ENCODE measurements around the gene E2F4. TPM values are rescaled to one million over a fixed set of nuclear protein-coding genes. Genes with fewer than 3 reads are reported as not detected.
A peak's percentile ranks its signal among the peaks of the same experiment; 100 is the strongest.

The E2F4 gene
- total and polyA plus RNA-seq, 9 of the 15 experiments (the other 6 are each of a cell fraction or from before 2014, with no cell fraction given) = 9.7 to 139 (median 106) TPM

DNA sequence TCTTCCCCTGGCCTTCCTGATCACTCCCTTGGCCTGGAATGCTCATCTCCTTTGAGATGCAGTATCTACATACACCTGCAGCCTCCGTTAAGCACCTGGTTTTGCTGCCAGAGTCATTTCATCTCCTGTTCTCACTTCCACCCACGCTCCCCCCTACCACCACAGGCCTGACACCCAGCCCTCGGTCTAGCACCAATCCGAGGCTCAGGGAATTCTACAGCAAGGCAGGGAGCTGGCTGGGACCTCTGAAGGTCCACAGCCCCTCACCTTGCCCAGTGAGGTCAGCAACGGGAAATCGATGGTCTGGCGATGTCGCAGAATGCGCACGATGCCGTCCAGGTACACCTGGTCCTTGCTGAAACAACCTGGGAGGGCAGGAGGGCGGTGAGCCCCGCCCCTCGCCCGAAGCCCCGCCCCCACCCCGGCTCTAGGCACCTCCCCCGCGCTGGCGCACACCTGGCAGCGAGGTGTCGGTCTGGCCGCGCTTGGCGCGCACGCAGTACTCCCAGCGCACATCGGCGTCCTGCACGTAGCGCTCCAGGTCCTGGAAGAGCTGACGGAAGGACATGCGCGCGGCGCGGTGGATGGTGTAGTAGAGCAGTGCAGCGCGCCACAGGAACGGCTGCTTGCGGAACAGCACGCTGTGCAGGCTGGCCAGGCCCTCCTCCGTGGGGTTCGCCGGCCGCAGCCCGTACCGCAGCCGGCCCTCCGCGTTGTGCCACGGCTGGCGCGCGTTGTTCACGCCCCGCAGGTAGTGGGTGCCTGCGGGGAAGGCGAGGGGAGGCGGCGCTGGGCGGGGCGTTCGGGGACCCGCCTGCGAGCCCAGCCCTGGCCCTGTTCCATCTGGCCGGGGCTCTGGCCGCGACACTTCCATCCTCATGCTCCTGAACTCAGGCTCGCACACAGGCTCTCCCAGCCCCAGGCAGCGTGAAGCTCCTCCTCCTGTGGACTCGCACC is 13.9 kb upstream of the E2F4 start (continued):
- TF ChIP-seq RERE (CRISPR knock-in tag; IDR thresholded peaks at IDR 0.05; ENCODE audit: borderline replicate concordance) (no peak), HNRNPL (IDR thresholded peaks at IDR 0.05; ENCODE audit: low read depth, low read length) (peak; percentile 16; the same call in 1 of the 2 replicates), HMGN3 (IDR thresholded peaks at IDR 0.05; ENCODE audit: borderline replicate concordance, extremely low read depth, insufficient read length, low read depth, low read length) (peak; percentile 60), NRF1 (conservative IDR thresholded peaks at IDR 0.05 in 1 of 2, IDR thresholded peaks at IDR 0.05 in 1 of 2) (peak; percentile 72 to 78), TFAP4 (CRISPR knock-in tag; IDR thresholded peaks at IDR 0.05; ENCODE audit: borderline replicate concordance) (peak; percentile 20; the same call in 1 of the 2 replicates), PHTF2 (CRISPR knock-in tag; IDR thresholded peaks at IDR 0.05) (no peak), CHCHD3 (CRISPR knock-in tag; IDR thresholded peaks at IDR 0.05) (no peak), ZNF23 (CRISPR knock-in tag; IDR thresholded peaks at IDR 0.05) (no peak), CEBPG (CRISPR knock-in tag; IDR thresholded peaks at IDR 0.05) (0 out of 2 replicates have a peak, but pooled peaks have one; percentile 6), CEBPG (tag; conservative IDR thresholded peaks at IDR 0.05 in 1 of 2, IDR thresholded peaks at IDR 0.05 in 1 of 2) (no peak), TGIF2 (CRISPR knock-in tag; IDR thresholded peaks at IDR 0.05) (no peak), ZFPM2 (CRISPR knock-in tag; IDR thresholded peaks at IDR 0.05) (no peak), VEZF1 (CRISPR knock-in tag; IDR thresholded peaks at IDR 0.05) (peak; percentile 13; the same call in 1 of the 2 replicates)
- TF ChIP-seq, protein P1, sequence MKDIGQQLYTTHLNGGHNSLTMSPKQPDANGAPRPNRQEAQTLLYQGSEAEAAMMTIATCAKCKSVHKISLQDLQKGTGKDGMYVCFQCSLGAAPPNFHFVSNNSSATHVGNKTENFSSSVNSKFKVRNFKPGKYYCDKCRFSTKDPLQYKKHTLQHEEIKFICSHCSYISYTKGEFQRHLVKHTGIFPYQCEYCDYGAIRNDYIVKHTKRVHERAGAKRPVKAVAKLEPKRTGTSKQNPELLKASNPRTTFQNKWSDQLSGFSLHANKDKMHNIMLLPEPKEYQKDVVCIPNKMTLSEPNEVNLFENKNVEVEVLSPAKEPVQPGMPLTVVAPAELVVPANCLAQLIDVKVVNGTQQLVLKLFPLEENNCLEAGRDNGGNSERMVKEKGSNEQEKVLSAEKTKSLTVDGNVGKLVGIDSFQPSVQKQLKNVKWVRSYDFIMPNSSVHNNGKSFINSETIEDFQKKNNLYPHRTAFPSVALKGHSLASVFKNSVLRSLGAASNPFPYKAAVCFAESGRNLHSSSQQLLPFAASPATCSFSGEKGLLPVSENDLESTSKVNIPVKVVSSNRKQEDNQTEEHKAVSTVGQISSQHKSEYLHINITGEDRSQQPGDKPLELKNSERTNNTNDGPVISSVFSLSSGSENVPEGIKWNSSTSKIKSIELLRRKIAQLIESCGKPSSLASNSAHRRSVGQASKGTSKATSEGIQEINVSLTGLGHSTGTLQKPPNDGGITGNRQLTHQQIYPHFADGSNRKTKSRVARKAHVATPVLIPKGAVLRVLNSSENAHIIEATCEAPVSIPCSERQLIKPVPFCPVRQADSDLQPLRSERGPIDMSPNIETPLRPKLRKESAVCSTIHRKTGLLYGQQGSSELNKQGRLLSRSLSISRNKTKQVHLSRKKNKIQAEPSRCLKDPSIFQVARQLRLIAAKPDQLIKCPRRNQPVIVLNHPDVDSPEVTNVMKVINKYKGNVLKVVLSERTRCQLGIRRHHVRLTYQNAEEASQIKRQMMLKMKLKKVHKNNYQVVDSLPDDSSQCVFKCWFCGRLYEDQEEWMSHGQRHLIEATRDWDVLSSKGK (CRISPR knock-in tag; IDR thresholded peaks at IDR 0.05) = no peak
